K562 (cell line): ENCODE data around the gene ERVK3-1. TPM values are rescaled to one million over a fixed set of nuclear protein-coding genes. Genes with fewer than 3 reads are reported as not detected.

Experiments used
- BMI1 ChIP-seq: fragments of 150-350 bp; IDR thresholded peaks from 2 replicates; pipeline ENCODE4 v1.6.1; 2014; ENCODE audit warnings: low read length
- CBX8 ChIP-seq: fragments of 200-600 bp; sonication (generic); IDR thresholded peaks from 2 replicates; pipeline ENCODE4 v1.6.1; 2012; ENCODE audit warnings: borderline replicate concordance, mixed run types, low read depth, mild to moderate bottlenecking, moderate library complexity, mixed read lengths, low read length, control low read depth, inconsistent platforms; ENCODE audit not compliant: poor library complexity, severe bottlenecking; ENCODE audit errors: extremely low read depth
- JUND ChIP-seq, 2 experiments: IDR thresholded peaks; 2 replicates in 1 of 2; 3 replicates in 1 of 2; pipeline ENCODE4 v1.6.1; 2011; ENCODE audit warnings: borderline replicate concordance in 2 of 2, low read depth in 2 of 2, low read length in 2 of 2, improper control_type of control experiment in 1 of 2, missing biosample characterization in 1 of 2, missing genetic modification characterization in 1 of 2, missing genetic modification reagents in 1 of 2
- MXI1 ChIP-seq: IDR thresholded peaks from 2 replicates; pipeline ENCODE4 v1.6.1; 2011; ENCODE audit warnings: low read depth, mild to moderate bottlenecking, improper control_type of control experiment, low read length
- POLR2B ChIP-seq: fragments of 450-650 bp; IDR thresholded peaks from 2 replicates; pipeline ENCODE4 v1.6.1; 2018; ENCODE audit warnings: low read depth; ENCODE audit not compliant: partially characterized antibody
- SETDB1 ChIP-seq: IDR thresholded peaks from one replicate; pipeline ENCODE4 v1.6.1; 2012; ENCODE audit warnings: low read length, control low read depth, inconsistent platforms
- SLC30A9 ChIP-seq: fragments of 250-450 bp; sonication (Bioruptor Pico); IDR thresholded peaks from 2 replicates; pipeline ENCODE4 v1.8.0; 2022; ENCODE audit warnings: mild to moderate bottlenecking, moderate library complexity
- SMAD1 ChIP-seq: fragments of 150-350 bp; IDR thresholded peaks from 2 replicates; pipeline ENCODE4 v1.6.1; 2014; ENCODE audit warnings: low read length, low read depth; ENCODE audit not compliant: partially characterized antibody
- SMARCA5 ChIP-seq: fragments of 450-650 bp; IDR thresholded peaks from 2 replicates; pipeline ENCODE4 v1.6.1; 2016
- SP2 ChIP-seq: IDR thresholded peaks from 2 replicates; pipeline ENCODE4 v1.6.1; 2011; ENCODE audit warnings: mild to moderate bottlenecking, low read depth, low read length, moderate library complexity; ENCODE audit not compliant: poor library complexity, severe bottlenecking; ENCODE audit errors: extremely low read depth
- ZC3H8 ChIP-seq: fragments of 450-650 bp; IDR thresholded peaks from 2 replicates; pipeline ENCODE4 v1.6.1; 2017
- ZNF175 ChIP-seq: fragments of 200-800 bp; sonication (Bioruptor generic); IDR thresholded peaks from 2 replicates; pipeline ENCODE4 v1.6.1; 2016; ENCODE audit warnings: low read depth, mild to moderate bottlenecking, missing genetic modification characterization, missing compliant biosample characterization
- ZNF224 ChIP-seq: sonication (generic); formaldehyde crosslinking; IDR thresholded peaks from 2 replicates; pipeline ENCODE4 v1.8.0; 2022; ENCODE audit warnings: mild to moderate bottlenecking, missing genetic modification reagents
- ZNF263 ChIP-seq: sonication (generic); formaldehyde crosslinking; IDR thresholded peaks from 2 replicates; pipeline ENCODE4 v1.8.0; 2022; ENCODE audit warnings: mild to moderate bottlenecking, missing genetic modification reagents, borderline replicate concordance
- ZNF717 ChIP-seq: fragments of 250-450 bp; sonication (Bioruptor Pico); IDR thresholded peaks from 2 replicates; pipeline ENCODE4 v1.5.0; 2021
- ZNF764 ChIP-seq: fragments of 250-450 bp; sonication (Bioruptor Pico); IDR thresholded peaks from 2 replicates; pipeline ENCODE4 v1.4.0; 2020; ENCODE audit warnings: low read depth, mild to moderate bottlenecking, moderate library complexity
- polyA plus RNA-seq, 8 experiments: library from polyadenylated mRNA; depleted of rRNA in 4 of 8; stranded (reverse) in 5 of 8; unstranded in 3 of 8; fragments of >200 nt; fragmentation: Nextera tagmentation in 2 of 8; fragmentation: Illumina TruSeq in 1 of 8; extraction: Ambion mirVana in 2 of 8; extraction: Trizol in 1 of 8; gene quantifications; 2 replicates each; pipeline versions ENCODE4 v1.2.1 to v1.2.3, GENCODE V29; 2011 to 2014; ENCODE audit warnings: inconsistent platforms in 1 of 8, missing spikeins in 1 of 8
- total RNA-seq, 7 experiments: library from RNA; depleted of rRNA in 6 of 7; stranded (reverse); fragments of >200 nt in 6 of 7; fragmentation: Illumina TruSeq in 2 of 7; extraction: Trizol in 2 of 7; gene quantifications; 2 replicates each; pipeline versions ENCODE4 v1.2.1 to v1.2.3, GENCODE V29; 2011 to 2021; ENCODE audit warnings: low replicate concordance in 1 of 7
- TF ChIP-seq, protein P1 (sequence below): sonication (generic); formaldehyde crosslinking; IDR thresholded peaks from 2 replicates; pipeline ENCODE4 v1.8.0; 2022; ENCODE audit warnings: mild to moderate bottlenecking, low read depth, missing genetic modification reagents
- TF ChIP-seq, protein P2 (sequence below): fragments of 250-450 bp; sonication (Bioruptor Pico); IDR thresholded peaks from 2 replicates; pipeline ENCODE4 v1.5.0; 2020; ENCODE audit warnings: mild to moderate bottlenecking

The ERVK3-1 gene
- total and polyA plus RNA-seq, 9 of the 15 experiments (the other 6 are each of a cell fraction or from before 2014, with no cell fraction given): 87.6 to 299 (median 119) TPM

DNA sequence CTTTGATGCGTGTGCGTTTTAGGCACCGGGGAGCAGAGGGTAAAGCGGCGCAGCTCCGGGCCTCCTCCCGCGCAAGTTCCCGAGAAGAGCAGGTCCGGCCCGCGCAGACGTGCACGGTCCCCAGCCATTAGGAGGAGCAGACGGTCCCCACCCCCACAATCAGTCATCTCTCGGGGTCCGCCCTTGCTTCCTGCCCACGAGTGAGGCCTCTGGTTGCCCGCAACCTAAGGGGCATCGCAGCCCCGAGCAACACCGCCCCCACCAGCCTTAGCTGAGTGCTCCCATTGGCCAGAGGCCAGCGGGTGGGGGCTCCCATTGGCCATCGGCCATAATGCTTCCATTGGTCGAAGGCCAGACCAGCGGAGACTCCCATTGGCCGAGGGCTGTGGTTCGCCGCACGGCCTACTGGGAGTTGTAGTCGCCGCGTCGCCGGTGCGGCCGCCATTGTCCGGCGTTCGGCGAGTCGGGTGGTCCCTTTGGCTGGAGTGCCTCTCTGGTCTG is 26.6 kb upstream of the ERVK3-1 start, which contains the start of gene ZNF8 (continued):
- peak; percentile 90 for TF ChIP-seq ZNF263 (CRISPR knock-in tag)
- TF ChIP-seq, protein P1, sequence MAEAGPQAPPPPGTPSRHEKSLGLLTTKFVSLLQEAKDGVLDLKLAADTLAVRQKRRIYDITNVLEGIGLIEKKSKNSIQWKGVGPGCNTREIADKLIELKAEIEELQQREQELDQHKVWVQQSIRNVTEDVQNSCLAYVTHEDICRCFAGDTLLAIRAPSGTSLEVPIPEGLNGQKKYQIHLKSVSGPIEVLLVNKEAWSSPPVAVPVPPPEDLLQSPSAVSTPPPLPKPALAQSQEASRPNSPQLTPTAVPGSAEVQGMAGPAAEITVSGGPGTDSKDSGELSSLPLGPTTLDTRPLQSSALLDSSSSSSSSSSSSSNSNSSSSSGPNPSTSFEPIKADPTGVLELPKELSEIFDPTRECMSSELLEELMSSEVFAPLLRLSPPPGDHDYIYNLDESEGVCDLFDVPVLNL (CRISPR knock-in tag): no peak
- TF ChIP-seq, protein P2, sequence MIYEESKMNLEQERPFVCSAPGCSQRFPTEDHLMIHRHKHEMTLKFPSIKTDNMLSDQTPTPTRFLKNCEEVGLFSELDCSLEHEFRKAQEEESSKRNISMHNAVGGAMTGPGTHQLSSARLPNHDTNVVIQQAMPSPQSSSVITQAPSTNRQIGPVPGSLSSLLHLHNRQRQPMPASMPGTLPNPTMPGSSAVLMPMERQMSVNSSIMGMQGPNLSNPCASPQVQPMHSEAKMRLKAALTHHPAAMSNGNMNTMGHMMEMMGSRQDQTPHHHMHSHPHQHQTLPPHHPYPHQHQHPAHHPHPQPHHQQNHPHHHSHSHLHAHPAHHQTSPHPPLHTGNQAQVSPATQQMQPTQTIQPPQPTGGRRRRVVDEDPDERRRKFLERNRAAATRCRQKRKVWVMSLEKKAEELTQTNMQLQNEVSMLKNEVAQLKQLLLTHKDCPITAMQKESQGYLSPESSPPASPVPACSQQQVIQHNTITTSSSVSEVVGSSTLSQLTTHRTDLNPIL (CRISPR knock-in tag): no peak
- no peak for TF ChIP-seq ZNF764 (CRISPR knock-in tag)
- no peak for TF ChIP-seq ZC3H8
- no peak for TF ChIP-seq ZNF717 (CRISPR knock-in tag)
- TF ChIP-seq ZNF175 (CRISPR knock-in tag): no peak; the same call in none of the 2 replicates
- TF ChIP-seq SMAD1: no peak
- no peak for TF ChIP-seq BMI1
- TF ChIP-seq SP2: peak; percentile 57
- no peak for TF ChIP-seq SMARCA5
- TF ChIP-seq CBX8: no peak
- no peak for TF ChIP-seq ZNF224
- TF ChIP-seq MXI1: peak; percentile 12; the same call in 1 of the 2 replicates
- TF ChIP-seq POLR2B: peak; percentile 75
- peak; percentile 51; the same call in 1 of the 2 replicates for TF ChIP-seq JUND (IDR thresholded peaks at IDR 0.05; ENCODE audit: borderline replicate concordance, low read depth, low read length)
- peak; percentile 18; the same call in 1 of the 3 replicates for TF ChIP-seq JUND (tag; IDR thresholded peaks at IDR 0.05; ENCODE audit: borderline replicate concordance, low read depth, low read length)
- TF ChIP-seq SLC30A9 (CRISPR knock-in tag): no peak
- no peak for TF ChIP-seq SETDB1
